Neural cell (in vitro differentiated cells): ENCODE results near the gene PRDX5. TPM values are rescaled to one million over a fixed set of nuclear protein-coding genes. Genes with fewer than 3 reads are reported as not detected.

Source experiments
- H2AFZ ChIP-seq: fragments of 200-600, 300-800 bp; sonication (generic), shearing (Covaris generic); 2 replicates; pipeline ENCODE4 v1.6.0; 2014; ENCODE audit warnings: low read depth, mild to moderate bottlenecking, antibody characterized with exemption, low read length, moderate library complexity
- H3F3A ChIP-seq: fragments of 200-600 bp; shearing (Covaris generic); 2 replicates; pipeline ENCODE4 v1.6.1; 2016; ENCODE audit warnings: mild to moderate bottlenecking, moderate library complexity, mixed read lengths, antibody characterized with exemption, low read length; ENCODE audit not compliant: insufficient read depth, poor library complexity, severe bottlenecking
- H3K27ac ChIP-seq: fragments of 200-600, 300-800 bp; sonication (generic), shearing (Covaris generic); 2 replicates; pipeline ENCODE4 v1.5.1; 2014; ENCODE audit warnings: mild to moderate bottlenecking, low read length, moderate library complexity
- H3K27me3 ChIP-seq: fragments of 300-800, 200-600 bp; sonication (generic), shearing (Covaris generic); 2 replicates; pipeline ENCODE4 v1.6.0; 2014; ENCODE audit warnings: mild to moderate bottlenecking, low read depth, low read length, moderate library complexity; ENCODE audit not compliant: insufficient read depth
- H3K36me3 ChIP-seq: fragments of 300-800, 200-600 bp; sonication (generic), shearing (Covaris generic); 2 replicates; pipeline ENCODE4 v1.5.1; 2014; ENCODE audit warnings: mild to moderate bottlenecking, antibody characterized with exemption, low read length, moderate library complexity; ENCODE audit not compliant: insufficient read depth
- H3K4me2 ChIP-seq: fragments of 300-800, 200-600 bp; sonication (generic), shearing (Covaris generic); 2 replicates; pipeline ENCODE4 v1.6.0; 2014; ENCODE audit warnings: mild to moderate bottlenecking, low read length
- H3K4me3 ChIP-seq: fragments of 300-800, 200-600 bp; sonication (generic), shearing (Covaris generic); 2 replicates; pipeline ENCODE4 v1.5.1; 2014; ENCODE audit warnings: mild to moderate bottlenecking, low read length, moderate library complexity
- H3K79me2 ChIP-seq: fragments of 200-600 bp; shearing (Covaris generic); replicated peaks from 2 replicates; pipeline ENCODE4 v1.6.0; 2014; ENCODE audit warnings: mild to moderate bottlenecking, low read length, moderate library complexity; ENCODE audit not compliant: insufficient read depth
- H3K9ac ChIP-seq: fragments of 300-800, 200-600 bp; sonication (generic), shearing (Covaris generic); 2 replicates; pipeline ENCODE4 v1.6.1; 2016; ENCODE audit warnings: mild to moderate bottlenecking, low read length, mixed read lengths
- H3K9me2 ChIP-seq: fragments of 200-600 bp; shearing (Covaris generic); 2 replicates; pipeline ENCODE4 v1.6.1; 2016; ENCODE audit warnings: mild to moderate bottlenecking, low read length, mixed read lengths; ENCODE audit not compliant: insufficient read depth
- H3K9me3 ChIP-seq: fragments of 200-600, 300-800 bp; sonication (generic), shearing (Covaris generic); 2 replicates; pipeline ENCODE4 v1.6.1; 2016; ENCODE audit warnings: mild to moderate bottlenecking, mixed run types, low read length, moderate library complexity, mixed read lengths
- H4K20me1 ChIP-seq: fragments of 200-600 bp; shearing (Covaris generic); 2 replicates; pipeline ENCODE4 v1.6.1; 2016; ENCODE audit warnings: mild to moderate bottlenecking, mixed run types; ENCODE audit not compliant: insufficient read depth
- EP300 ChIP-seq: fragments of 450-650 bp; conservative IDR thresholded peaks from 2 replicates; pipeline ENCODE4 v1.6.1; 2014; ENCODE audit warnings: antibody characterized with exemption, mild to moderate bottlenecking, moderate library complexity; ENCODE audit not compliant: poor library complexity, severe bottlenecking
- EZH2 ChIP-seq: fragments of 200-600, 300-800 bp; shearing (Covaris generic), sonication (generic); IDR thresholded peaks from 2 replicates; pipeline ENCODE4 v1.6.1; 2014; ENCODE audit warnings: antibody characterized with exemption, low read length, borderline replicate concordance, mild to moderate bottlenecking; ENCODE audit not compliant: insufficient read depth, poor library complexity, severe bottlenecking
- MXI1 ChIP-seq: fragments of 450-650 bp; conservative IDR thresholded peaks from 2 replicates; pipeline ENCODE4 v1.6.1; 2014; ENCODE audit warnings: antibody characterized with exemption, mild to moderate bottlenecking; ENCODE audit not compliant: poor library complexity, severe bottlenecking
- POLR2AphosphoS5 ChIP-seq: IDR thresholded peaks from 2 replicates; pipeline ENCODE4 v1.6.1; 2012
- RAD21 ChIP-seq: fragments of 450-650 bp; conservative IDR thresholded peaks from 2 replicates; pipeline ENCODE4 v1.6.1; 2014; ENCODE audit warnings: antibody characterized with exemption, mild to moderate bottlenecking, moderate library complexity
- SMC3 ChIP-seq: fragments of 450-650 bp; conservative IDR thresholded peaks from 2 replicates; pipeline ENCODE4 v1.6.1; 2014; ENCODE audit warnings: antibody characterized with exemption, mild to moderate bottlenecking, moderate library complexity; ENCODE audit not compliant: poor library complexity
- TAF1 ChIP-seq: IDR thresholded peaks from 2 replicates; pipeline ENCODE4 v1.6.1; 2012; ENCODE audit warnings: low read depth
- polyA plus RNA-seq: library from polyadenylated mRNA; depleted of rRNA; stranded (reverse); fragments of >200 nt; gene quantifications from 2 replicates; pipeline ENCODE4 v1.2.3, GENCODE V29; 2014
- TF ChIP-seq, protein P1 (sequence below): IDR thresholded peaks from 2 replicates; pipeline ENCODE4 v1.6.1; 2012; ENCODE audit warnings: borderline replicate concordance
- TF ChIP-seq, protein P2 (sequence below): fragments of 450-650 bp; IDR thresholded peaks from 2 replicates; pipeline ENCODE4 v1.5.1; 2014; ENCODE audit warnings: antibody characterized with exemption, mild to moderate bottlenecking, moderate library complexity; ENCODE audit not compliant: poor library complexity, severe bottlenecking

The PRDX5 gene
- polyA plus RNA-seq, 1 donor from 2014 or later, result 452 TPM

DNA sequence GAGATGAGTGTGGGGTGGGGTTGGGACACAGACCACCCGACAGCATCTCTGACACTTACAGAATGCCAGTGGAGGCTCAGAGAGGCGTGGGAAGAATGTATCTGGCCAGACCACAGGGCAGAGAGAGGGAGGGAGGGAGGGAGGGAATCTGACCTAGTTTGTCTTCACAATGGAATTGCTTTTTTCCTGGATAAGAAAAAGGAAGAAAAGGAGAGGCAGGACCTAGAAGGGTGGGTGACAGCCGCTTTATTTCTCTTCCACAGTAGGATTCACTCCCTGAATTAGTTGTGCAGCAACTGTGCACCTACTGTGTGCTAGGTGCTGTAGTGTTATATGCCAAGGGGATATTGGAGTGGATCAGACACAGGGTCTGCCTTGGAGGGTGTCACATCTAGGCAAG is 23.1 kb upstream of the PRDX5 start:
- Histone ChIP-seq H3K79me2 (no peaks in the 10 kb centered on the region), H2AFZ (no peak overlapping the region), H4K20me1 (no peaks in the 10 kb centered on the region), H3F3A (no peaks in the 10 kb centered on the region), H3K4me3 (no peak overlapping the region), H3K4me2 (no peak overlapping the region), H3K9me3 (no peaks in the 10 kb centered on the region), H3K9ac (no peak overlapping the region), H3K36me3 (no peaks in the 10 kb centered on the region), H3K9me2 (no peaks in the 10 kb centered on the region), H3K27ac (no peak overlapping the region), H3K27me3 (peaks cover 93% of the 10 kb centered on the region)
- TF ChIP-seq MXI1 (no peak), EP300 (no peak), SMC3 (no peak), TAF1 (no peak), RAD21 (no peak), POLR2AphosphoS5 (no peak), EZH2 (no peak)
- TF ChIP-seq, protein P1, sequence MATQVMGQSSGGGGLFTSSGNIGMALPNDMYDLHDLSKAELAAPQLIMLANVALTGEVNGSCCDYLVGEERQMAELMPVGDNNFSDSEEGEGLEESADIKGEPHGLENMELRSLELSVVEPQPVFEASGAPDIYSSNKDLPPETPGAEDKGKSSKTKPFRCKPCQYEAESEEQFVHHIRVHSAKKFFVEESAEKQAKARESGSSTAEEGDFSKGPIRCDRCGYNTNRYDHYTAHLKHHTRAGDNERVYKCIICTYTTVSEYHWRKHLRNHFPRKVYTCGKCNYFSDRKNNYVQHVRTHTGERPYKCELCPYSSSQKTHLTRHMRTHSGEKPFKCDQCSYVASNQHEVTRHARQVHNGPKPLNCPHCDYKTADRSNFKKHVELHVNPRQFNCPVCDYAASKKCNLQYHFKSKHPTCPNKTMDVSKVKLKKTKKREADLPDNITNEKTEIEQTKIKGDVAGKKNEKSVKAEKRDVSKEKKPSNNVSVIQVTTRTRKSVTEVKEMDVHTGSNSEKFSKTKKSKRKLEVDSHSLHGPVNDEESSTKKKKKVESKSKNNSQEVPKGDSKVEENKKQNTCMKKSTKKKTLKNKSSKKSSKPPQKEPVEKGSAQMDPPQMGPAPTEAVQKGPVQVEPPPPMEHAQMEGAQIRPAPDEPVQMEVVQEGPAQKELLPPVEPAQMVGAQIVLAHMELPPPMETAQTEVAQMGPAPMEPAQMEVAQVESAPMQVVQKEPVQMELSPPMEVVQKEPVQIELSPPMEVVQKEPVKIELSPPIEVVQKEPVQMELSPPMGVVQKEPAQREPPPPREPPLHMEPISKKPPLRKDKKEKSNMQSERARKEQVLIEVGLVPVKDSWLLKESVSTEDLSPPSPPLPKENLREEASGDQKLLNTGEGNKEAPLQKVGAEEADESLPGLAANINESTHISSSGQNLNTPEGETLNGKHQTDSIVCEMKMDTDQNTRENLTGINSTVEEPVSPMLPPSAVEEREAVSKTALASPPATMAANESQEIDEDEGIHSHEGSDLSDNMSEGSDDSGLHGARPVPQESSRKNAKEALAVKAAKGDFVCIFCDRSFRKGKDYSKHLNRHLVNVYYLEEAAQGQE, result no peak
- TF ChIP-seq, protein P2, sequence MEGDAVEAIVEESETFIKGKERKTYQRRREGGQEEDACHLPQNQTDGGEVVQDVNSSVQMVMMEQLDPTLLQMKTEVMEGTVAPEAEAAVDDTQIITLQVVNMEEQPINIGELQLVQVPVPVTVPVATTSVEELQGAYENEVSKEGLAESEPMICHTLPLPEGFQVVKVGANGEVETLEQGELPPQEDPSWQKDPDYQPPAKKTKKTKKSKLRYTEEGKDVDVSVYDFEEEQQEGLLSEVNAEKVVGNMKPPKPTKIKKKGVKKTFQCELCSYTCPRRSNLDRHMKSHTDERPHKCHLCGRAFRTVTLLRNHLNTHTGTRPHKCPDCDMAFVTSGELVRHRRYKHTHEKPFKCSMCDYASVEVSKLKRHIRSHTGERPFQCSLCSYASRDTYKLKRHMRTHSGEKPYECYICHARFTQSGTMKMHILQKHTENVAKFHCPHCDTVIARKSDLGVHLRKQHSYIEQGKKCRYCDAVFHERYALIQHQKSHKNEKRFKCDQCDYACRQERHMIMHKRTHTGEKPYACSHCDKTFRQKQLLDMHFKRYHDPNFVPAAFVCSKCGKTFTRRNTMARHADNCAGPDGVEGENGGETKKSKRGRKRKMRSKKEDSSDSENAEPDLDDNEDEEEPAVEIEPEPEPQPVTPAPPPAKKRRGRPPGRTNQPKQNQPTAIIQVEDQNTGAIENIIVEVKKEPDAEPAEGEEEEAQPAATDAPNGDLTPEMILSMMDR, result no peak

DNA sequence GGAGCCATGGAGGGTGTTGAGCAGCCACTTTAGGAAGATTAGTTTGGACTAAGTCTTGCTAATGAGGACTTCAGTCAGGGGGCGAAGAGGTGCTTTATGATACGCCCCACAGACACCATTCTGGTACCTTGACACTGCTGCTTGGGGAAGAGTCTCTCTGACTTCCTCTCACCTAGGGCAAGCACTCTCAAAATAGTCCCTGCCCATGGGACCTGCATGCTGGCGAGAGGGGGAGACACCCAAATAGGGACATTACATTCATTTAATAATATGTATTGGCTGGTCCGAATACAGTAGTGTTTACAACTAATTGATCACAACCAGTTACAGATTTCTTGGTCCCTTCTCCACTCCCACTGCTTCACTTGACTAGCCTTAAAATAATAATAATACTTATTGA is 22.2 kb upstream of the PRDX5 start:
- no peak overlapping the region for H3K4me3 ChIP-seq
- H3K36me3 ChIP-seq, result no peaks in the 10 kb centered on the region
- H3K79me2 ChIP-seq, result no peaks in the 10 kb centered on the region
- peaks cover 94% of the 10 kb centered on the region for H3K27me3 ChIP-seq
- no peaks in the 10 kb centered on the region for H3K9me2 ChIP-seq
- TF ChIP-seq, protein P2, result no peak
- TF ChIP-seq EZH2, result no peak
- TF ChIP-seq MXI1, result no peak
- TF ChIP-seq POLR2AphosphoS5, result no peak
- TF ChIP-seq SMC3, result no peak
- no peak for TF ChIP-seq RAD21
- TF ChIP-seq EP300, result no peak
- no peak overlapping the region for H2AFZ ChIP-seq
- no peaks in the 10 kb centered on the region for H3F3A ChIP-seq
- H3K9me3 ChIP-seq, result no peaks in the 10 kb centered on the region
- no peak overlapping the region for H3K4me2 ChIP-seq
- H3K27ac ChIP-seq, result no peak overlapping the region
- H4K20me1 ChIP-seq, result no peaks in the 10 kb centered on the region
- H3K9ac ChIP-seq, result no peak overlapping the region
